GM12874 (cell line): ENCODE measurements around the gene KRT34.

ENCODE experiments used
- TF ChIP-seq, protein P1 (sequence below): IDR thresholded peaks from 2 replicates; pipeline ENCODE4 v1.5.1; 2011; ENCODE audit warnings: low read depth, mild to moderate bottlenecking, control low read depth, low read length, moderate library complexity; ENCODE audit not compliant: insufficient read depth

Gene KRT34

DNA sequence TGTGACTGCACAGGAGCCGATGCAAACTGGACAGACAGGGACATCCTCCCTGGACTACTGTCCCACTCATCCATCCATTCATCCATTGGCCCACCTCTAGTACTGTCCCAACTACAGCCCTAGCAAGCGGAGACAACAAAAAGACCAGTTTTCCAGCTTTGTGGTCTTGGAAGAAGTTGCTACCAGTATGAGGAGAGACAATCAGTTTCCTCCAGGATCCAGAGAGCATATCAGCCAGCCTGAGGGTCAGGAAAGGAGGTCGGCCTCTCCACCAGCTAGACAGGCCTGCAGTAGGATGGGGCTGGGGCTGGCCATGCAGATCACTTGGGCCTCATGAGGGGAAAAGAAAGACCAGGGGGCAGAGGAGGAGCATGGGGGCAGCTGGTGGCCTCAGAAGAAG is 48.3 kb downstream of the KRT34 start:
- TF ChIP-seq, protein P1, sequence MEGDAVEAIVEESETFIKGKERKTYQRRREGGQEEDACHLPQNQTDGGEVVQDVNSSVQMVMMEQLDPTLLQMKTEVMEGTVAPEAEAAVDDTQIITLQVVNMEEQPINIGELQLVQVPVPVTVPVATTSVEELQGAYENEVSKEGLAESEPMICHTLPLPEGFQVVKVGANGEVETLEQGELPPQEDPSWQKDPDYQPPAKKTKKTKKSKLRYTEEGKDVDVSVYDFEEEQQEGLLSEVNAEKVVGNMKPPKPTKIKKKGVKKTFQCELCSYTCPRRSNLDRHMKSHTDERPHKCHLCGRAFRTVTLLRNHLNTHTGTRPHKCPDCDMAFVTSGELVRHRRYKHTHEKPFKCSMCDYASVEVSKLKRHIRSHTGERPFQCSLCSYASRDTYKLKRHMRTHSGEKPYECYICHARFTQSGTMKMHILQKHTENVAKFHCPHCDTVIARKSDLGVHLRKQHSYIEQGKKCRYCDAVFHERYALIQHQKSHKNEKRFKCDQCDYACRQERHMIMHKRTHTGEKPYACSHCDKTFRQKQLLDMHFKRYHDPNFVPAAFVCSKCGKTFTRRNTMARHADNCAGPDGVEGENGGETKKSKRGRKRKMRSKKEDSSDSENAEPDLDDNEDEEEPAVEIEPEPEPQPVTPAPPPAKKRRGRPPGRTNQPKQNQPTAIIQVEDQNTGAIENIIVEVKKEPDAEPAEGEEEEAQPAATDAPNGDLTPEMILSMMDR: no peak

DNA sequence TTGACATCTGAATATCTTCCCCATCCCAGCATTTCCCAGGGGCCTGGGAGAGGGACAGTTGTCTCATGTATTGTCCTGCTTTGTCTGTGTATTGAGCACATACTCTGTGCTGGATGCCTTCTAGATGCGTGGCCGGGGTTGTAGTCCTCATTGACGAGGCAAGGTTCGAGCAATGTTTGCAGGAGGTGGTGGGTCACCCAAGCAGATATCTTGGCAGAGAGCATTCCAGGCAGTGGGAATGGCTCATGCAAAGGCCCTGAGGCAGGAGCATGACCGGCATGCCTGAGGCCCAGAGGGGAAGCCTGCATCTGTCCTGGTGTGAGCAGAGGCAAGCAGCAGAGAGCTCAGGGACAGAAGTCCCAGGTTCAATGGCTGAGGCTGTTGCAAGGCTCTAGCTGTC is 49.0 kb downstream of the KRT34 start:
- TF ChIP-seq, protein P1: no peak

DNA sequence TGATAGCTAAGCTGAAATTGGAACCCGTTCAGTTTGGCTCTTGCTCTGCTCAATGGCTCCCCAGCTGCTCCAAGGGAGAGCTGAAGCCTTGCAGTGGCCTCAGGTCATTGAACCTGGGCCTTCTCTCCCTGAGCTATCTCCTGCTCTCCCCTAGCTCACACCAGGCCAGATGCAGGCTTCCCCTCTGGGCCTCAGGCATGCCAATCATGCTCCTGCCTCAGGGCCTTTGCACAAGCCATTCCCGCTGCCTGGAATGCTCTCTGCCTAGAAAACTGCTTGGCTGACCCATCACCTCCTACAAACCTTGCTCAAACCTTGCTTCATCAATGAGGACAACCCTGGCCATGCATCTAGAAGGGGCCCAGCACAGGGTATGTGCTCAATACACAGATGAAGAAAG is 49.9 kb downstream of the KRT34 start:
- TF ChIP-seq, protein P1: no peak

DNA sequence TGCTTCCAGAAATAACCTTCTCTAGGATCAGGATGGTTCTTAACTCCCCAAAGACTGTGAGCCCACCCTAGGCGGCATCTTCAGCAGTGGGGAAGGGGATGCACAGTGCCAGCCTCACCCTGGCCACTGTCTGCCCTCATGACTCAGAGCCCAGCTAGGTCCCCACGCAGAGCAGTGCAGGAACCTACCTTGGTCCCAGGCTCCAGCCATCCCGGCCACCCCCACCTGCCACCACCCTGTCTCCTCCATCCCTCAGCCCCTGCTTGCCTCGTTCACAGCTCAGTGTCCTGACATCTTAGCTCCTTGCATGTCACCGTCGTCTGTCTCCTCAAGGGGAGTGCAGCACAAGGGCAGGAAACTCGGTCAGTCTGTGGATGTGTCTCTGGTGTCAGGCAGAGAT is 50.5 kb downstream of the KRT34 start:
- TF ChIP-seq, protein P1: no peak

DNA sequence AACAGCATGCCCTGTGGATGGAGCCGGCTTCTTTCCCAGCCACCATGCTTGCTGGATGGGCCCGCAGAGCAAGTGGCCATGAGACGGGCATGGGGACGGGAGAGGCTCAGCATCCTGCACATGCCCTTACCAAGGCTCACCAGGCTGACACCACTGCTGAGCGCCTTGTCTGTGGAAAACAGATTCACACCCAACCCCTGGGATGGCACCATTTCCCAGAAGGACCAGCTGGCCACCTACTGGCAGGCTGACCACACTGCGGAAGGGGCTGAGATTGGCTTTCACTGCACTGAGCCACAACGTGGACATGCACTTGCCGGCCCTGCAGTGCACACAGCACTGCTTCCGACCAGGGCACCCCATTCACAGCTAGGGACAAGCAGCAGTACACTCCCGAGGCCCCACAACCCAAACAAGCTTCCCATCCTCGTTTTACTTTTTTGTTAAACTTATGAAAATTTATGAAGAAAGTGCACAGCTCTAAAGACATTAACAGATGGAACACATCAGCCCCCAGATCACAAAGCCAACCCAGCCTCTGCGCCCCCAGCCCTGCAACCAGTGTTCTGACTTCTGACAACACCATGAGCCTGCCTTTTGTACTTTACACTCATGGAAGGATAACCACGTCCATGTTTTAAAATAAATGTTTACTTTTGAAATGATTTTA is 52.7 kb downstream of the KRT34 start:
- TF ChIP-seq, protein P1: peak; percentile 72

DNA sequence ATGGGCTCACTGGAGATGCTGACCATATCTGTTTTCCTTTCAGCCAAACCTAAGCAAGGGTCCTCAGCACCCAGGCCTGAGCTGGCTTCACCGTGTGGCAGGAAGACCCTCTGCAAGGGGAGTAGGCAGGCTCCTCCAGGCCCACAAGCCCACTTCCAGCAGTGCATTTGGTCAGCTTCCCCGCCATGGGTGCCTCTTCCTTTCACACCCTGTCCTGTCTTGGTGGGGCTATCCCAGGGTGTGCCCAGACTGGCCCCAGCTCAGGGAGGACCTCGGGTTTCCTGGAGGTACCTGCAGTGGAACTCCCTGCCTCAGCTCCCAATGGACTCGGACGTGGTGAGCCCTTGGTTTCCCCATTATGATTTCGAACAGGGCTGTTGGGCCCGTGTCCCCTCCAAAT is 53.9 kb downstream of the KRT34 start:
- TF ChIP-seq, protein P1: no peak
